GM21717 (cell line): ENCODE results near the gene PYY.
"Not testable (repeated sequence)": the region's sequence is repeated elsewhere in the genome, so short reads cannot be mapped to it uniquely, and the experiment has no call there.

Experiments
- ATAC-seq: cut with Tn5 transposase; IDR thresholded peaks from one replicate; pipeline ENCODE4 v1.9.1; 2021; ENCODE audit warnings: mild to moderate bottlenecking, moderate library complexity; ENCODE audit not compliant: unreplicated experiment

The PYY gene

GRCh38 chr17:43949781-43950180 is 4.0 kb downstream of the PYY start:
- no peak for ATAC-seq

DNA sequence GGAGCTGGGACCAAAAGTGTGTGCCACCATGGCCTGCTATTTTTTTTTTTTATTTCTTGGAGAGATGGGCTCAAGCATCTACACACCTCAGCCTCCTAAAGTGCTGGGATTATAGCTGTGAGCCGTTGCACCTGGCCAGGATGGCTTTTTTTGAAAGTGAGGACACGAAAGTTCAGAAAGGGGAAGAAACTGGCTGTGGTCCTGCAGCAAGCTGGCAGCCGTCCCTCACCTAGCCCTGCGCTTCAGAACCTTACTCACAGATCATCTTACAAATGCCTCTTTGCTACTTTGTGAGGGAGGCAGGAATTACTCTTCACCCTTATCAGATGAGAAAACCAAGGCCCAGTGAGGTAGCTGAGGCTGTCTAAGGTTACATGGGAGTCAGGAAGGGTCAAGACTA is 7.0 kb downstream of the PYY start:
- no peak for ATAC-seq

GRCh38 chr17:43945074-43945829 is 8.5 kb downstream of the PYY start:
- no peak for ATAC-seq

- no peak for ATAC-seq
Measured at GRCh38 chr17:43942051-43942685, 11.6 kb downstream of the PYY start, which contains the start of gene PPY. Gene PPY, minus strand, starts transcription at chr17:43942476. Its CDS starts 822 bp downstream, at chr17:43941654.

DNA sequence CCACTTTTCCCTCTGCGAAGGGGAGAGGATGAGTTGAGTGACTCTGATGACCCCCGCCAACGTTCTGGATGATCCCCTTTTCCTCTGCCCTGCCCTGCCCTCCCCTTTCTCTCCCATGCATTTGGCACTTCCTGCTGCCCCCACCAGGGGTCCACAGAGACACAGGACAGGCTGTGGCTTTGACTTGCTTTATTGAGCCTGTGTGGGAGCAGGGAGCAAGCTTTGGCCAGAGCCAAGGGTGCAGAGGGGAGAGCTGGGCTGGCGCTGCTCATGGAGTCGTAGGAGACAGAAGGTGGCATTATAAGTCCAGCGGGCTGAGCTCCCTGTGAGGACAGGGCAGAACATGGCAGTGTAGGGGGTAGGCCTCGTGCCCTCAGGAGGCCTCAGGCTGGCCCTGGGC is 13.1 kb downstream of the PYY start:
- no peak for ATAC-seq

DNA sequence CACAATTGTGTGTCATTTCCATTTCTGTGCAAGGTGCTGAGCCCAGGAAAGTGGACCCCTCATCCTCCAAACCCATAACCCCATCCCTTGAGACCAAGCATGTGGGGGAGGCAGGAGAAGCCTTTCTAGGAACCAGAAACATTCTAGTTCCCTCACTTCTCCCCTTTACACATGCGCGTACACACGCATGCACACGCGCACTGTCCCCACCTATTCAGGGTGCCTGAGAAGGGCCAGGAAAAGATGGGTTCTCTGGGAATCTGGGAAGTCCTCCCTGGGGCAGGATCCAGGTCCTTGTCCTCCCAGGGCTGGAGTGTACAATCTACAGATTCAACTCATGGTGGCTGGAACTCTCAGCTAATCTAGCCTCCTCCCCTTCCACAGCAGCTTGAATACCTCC is 13.9 kb downstream of the PYY start:
- ATAC-seq = no peak

- ATAC-seq = not testable (repeated sequence)
Measured at GRCh38 chr17:43939452-43939851, 14.3 kb downstream of the PYY start.

- no peak for ATAC-seq
Measured at GRCh38 chr17:43938838-43939182, 14.9 kb downstream of the PYY start.

DNA sequence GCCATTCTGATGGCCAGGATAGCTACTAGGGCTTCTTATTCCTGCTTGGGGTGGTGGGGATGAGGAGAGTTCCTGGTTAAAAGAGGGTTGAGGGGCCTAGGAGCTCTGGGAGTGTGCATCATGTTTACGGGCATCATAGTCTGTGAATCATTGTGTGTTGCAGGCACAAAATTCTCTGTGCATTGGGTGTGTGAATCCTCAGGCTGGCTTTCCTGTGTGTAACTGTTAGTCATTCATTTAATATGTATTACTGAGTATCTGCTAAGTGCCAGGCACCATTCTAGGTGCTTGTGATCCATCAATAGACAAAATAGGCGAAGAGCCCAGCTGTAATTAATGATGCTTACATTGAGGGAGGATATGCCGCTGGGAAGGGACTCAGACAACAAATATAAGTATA is 17.3 kb downstream of the PYY start:
- ATAC-seq = no peak

GRCh38 chr17:43935926-43936261 is 17.8 kb downstream of the PYY start:
- no peak for ATAC-seq

GRCh38 chr17:43935204-43935925 is 18.4 kb downstream of the PYY start:
- ATAC-seq = no peak

- no peak for ATAC-seq
Measured at GRCh38 chr17:43932923-43933322, 20.8 kb downstream of the PYY start.

DNA sequence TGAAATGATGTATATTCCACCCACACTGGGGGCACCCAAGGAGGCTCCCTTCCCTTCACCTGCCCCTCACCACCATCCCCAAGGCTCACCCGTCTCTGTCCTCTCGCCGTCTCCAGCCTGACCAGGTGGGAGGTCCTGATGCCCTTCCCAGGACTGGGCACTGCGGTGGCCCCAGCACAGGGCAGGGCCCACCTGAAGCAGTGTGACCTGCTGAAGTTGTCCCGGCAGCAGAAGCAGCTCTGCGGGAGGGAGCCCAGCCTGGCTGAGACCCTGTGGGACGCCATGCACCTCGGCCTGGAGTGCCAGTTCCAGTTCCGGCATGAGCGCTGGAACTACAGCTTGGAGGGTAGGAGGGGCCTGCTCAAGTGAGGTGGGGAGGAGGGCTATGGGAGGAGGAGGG is 21.4 kb downstream of the PYY start:
- no peak for ATAC-seq

DNA sequence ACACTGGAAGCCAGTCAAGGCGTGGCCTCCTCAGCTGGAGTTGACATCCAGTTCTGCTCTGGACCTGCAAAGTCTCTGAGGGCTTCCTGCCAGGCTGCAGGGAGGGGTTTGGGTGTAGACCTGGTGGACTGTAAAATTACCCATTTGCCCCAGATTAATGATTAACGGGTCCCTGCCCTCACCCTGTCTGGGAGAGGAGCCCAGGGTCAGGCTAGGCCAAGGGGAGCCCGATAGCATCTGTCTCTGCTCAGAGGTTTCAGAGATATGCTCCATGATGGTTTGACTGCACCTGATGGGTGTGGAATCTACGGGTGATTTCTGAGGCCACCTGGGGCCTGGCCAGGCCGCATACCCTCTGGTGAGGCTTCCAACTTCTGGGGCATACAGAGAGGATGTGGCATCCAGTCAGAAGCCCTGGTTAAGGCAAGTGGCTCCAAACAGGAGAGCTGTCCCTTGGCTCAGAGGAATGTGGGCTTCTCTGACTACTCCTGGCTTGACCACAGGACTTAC is 22.6 kb downstream of the PYY start:
- ATAC-seq = no peak

DNA sequence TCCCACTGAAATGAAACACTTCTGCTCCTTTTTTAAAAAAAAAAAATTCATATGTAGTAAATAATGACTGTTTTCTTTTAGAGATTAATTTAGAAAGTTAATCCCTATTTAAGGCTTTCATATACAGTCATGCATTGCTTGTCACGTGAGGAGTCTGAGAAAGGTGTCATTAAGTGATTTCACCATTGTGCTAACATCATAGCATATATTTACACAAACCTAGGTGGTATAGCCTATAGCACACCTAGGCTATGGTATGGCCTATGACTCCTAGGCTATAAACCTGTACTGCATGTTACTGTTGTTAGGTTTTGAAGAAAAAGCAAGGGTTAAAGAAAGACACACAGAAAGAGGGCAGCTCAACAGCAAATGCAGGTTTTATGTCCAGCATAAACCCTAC is 25.1 kb downstream of the PYY start:
- ATAC-seq = no peak

GRCh38 chr17:43927929-43928328 is 25.8 kb downstream of the PYY start:
- ATAC-seq = not testable (repeated sequence)

DNA sequence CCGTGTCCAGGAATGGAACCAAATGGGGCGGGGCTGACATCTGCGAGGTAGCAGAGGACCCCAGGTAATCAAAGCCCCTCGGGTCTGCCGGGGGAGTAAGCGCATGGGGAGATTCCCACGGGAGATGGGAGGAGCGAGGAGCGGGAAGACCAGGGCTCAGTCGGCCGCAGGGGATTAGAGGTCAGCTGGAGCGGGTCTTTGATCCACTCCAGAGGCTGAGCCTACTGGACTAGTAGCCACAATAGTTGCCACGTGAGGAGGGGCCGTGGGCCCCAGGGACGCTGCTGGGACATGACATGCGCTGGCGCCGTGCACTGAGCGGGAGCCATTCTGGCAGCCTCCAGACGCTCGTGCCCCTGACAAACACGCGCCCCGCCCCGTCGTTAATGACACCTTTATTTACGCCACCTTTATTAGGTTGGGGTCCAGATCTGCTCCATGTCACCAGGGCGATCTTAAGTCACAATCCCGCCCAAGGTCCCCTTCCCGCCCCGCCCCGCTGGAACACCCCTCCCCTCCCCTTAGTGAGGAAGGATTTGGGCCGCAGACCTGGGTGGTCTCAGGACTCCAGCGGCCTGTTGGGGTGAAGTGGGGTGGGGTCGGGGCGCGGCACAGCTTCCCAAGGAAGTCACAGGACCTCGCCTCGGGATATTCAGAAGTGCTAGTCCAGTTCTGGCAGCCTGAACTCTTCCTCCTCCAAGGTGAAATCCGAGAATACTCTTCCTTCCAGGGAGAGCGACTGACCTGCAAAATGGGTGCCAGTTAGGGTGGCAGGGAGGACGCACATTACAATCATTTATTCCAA is 26.5 kb downstream of the PYY start:
- no peak for ATAC-seq

- ATAC-seq = no peak
Measured at GRCh38 chr17:43924558-43924957, 29.2 kb downstream of the PYY start.

DNA sequence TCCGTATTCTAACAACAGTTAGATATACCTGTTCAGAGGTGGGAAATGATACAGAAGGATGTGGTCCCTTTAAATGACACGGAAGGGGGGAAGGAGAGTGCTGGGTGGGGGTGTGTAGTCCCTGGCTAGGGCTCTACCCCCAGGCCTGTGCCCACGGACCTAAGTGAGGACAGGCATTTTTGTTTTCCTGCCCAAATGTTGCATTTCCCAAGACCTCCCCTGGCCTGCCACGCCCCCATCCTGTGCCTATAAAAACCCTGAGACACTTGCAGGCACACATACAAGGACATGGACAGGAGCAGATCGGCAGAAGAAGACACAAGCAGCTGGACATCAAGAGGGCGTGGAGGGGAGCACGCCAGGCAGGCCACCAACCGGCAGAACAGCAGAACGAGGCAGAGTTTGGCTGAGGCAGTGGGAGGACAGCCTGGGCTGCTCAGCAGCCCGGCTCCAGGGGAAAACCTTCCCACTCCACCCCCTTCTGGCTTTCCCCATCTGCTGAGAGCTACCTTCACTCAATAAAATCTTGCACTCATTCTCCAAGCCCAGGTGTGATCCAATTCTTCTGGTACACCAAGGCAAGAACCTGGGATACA is 33.1 kb downstream of the PYY start:
- no peak for ATAC-seq

- no peak for ATAC-seq
Measured at GRCh38 chr17:43918026-43918389, 35.7 kb downstream of the PYY start.
